Mesendoderm (in vitro differentiated cells): ENCODE results near the gene PEPD.

Experiments
- DNase-seq: peaks from one replicate; pipeline ENCODE4 v3.0.0; 2013
- H2AK5ac ChIP-seq: 2 replicates; pipeline ENCODE4 v1.6.1; 2013; ENCODE audit warnings: low read length, inconsistent platforms
- H2BK120ac ChIP-seq: 2 replicates; pipeline ENCODE4 v1.6.1; 2013; ENCODE audit warnings: low read depth, mild to moderate bottlenecking, low read length, moderate library complexity, mixed read lengths
- H2BK15ac ChIP-seq: replicated peaks from 2 replicates; pipeline ENCODE4 v1.6.1; 2013; ENCODE audit warnings: low read depth, mild to moderate bottlenecking, moderate library complexity
- H2BK5ac ChIP-seq: 2 replicates; pipeline ENCODE4 v1.6.1; 2013; ENCODE audit warnings: low read length, inconsistent platforms
- H3K18ac ChIP-seq: 2 replicates; pipeline ENCODE4 v1.6.1; 2013; ENCODE audit warnings: mild to moderate bottlenecking, low read length, mixed read lengths
- H3K23ac ChIP-seq: one replicate; pipeline ENCODE4 v1.6.1; 2013; ENCODE audit warnings: low read length
- H3K27ac ChIP-seq: 2 replicates; pipeline ENCODE4 v1.5.1; 2013; ENCODE audit warnings: low read depth, mild to moderate bottlenecking, inconsistent platforms, low read length, moderate library complexity
- H3K27me3 ChIP-seq: 2 replicates; pipeline ENCODE4 v1.6.1; 2013; ENCODE audit warnings: low read length, control low read depth, mild to moderate bottlenecking, inconsistent platforms; ENCODE audit not compliant: insufficient read depth, poor library complexity
- H3K36me3 ChIP-seq: 2 replicates; pipeline ENCODE4 v1.6.1; 2013; ENCODE audit warnings: low read length, inconsistent platforms; ENCODE audit not compliant: control insufficient read depth, insufficient read depth
- H3K4ac ChIP-seq: one replicate; pipeline ENCODE4 v1.6.1; 2013; ENCODE audit warnings: low read depth, mild to moderate bottlenecking, low read length, moderate library complexity
- H3K4me1 ChIP-seq: 2 replicates; pipeline ENCODE4 v1.6.1; 2013; ENCODE audit warnings: low read depth, low read length, inconsistent platforms; ENCODE audit not compliant: control insufficient read depth
- H3K4me2 ChIP-seq: 2 replicates; pipeline ENCODE4 v1.6.1; 2013; ENCODE audit warnings: low read length
- H3K4me3 ChIP-seq: 2 replicates; pipeline ENCODE4 v1.5.1; 2013; ENCODE audit warnings: mild to moderate bottlenecking, low read length
- H3K56ac ChIP-seq: one replicate; pipeline ENCODE4 v1.6.1; 2013; ENCODE audit warnings: low read length
- H3K79me1 ChIP-seq: 2 replicates; pipeline ENCODE4 v1.6.1; 2013; ENCODE audit warnings: low read length, inconsistent platforms
- H3K79me2 ChIP-seq: 2 replicates; pipeline ENCODE4 v1.6.1; 2013; ENCODE audit warnings: mild to moderate bottlenecking, low read length; ENCODE audit not compliant: control insufficient read depth, insufficient read depth
- H3K9ac ChIP-seq: 2 replicates; pipeline ENCODE4 v1.6.1; 2013; ENCODE audit warnings: low read length, inconsistent platforms
- H4K5ac ChIP-seq: one replicate; pipeline ENCODE4 v1.6.1; 2013; ENCODE audit warnings: low read length
- H4K8ac ChIP-seq: one replicate; pipeline ENCODE4 v1.6.1; 2013; ENCODE audit warnings: low read depth, mild to moderate bottlenecking, control low read depth, low read length, moderate library complexity
- WGBS: extraction: QIAGEN DNeasy Blood & Tissue Kit; methylation state at CpG from one replicate; pipeline ENCODE4 v1.1.7; 2013; ENCODE audit warnings: low lambda C conversion rate, missing lambda C conversion rate; ENCODE audit not compliant: insufficient coverage; ENCODE audit errors: extremely low coverage; 5-methylcytosine and 5-hydroxymethylcytosine counted together

Gene PEPD

GRCh38 chr19:33355535-33355934 is 166.1 kb downstream of the PEPD start:
- no peak overlapping the region for H4K8ac ChIP-seq
- no peak overlapping the region for H3K56ac ChIP-seq
- no peak overlapping the region for H3K18ac ChIP-seq
- H3K79me1 ChIP-seq, result no peaks in the 10 kb centered on the region
- H4K5ac ChIP-seq, result no peak overlapping the region
- no peak overlapping the region for H2BK5ac ChIP-seq
- no peak overlapping the region for H3K23ac ChIP-seq
- H3K9ac ChIP-seq, result no peak overlapping the region
- no peak overlapping the region for H2BK120ac ChIP-seq
- no peak overlapping the region for H3K27ac ChIP-seq
- H3K4me2 ChIP-seq, result no peak overlapping the region
- no peak for DNase-seq
- no peak overlapping the region for H2BK15ac ChIP-seq
- H3K36me3 ChIP-seq, result no peaks in the 10 kb centered on the region
- H3K4me3 ChIP-seq, result no peak overlapping the region
- no CpG with 5 or more reads among the region's 2 CpGs for WGBS
- no peak overlapping the region for H2AK5ac ChIP-seq
- no peak overlapping the region for H3K4ac ChIP-seq
- no peaks in the 10 kb centered on the region for H3K79me2 ChIP-seq
- no peaks in the 10 kb centered on the region for H3K27me3 ChIP-seq
- no peaks in the 10 kb centered on the region for H3K4me1 ChIP-seq

DNA sequence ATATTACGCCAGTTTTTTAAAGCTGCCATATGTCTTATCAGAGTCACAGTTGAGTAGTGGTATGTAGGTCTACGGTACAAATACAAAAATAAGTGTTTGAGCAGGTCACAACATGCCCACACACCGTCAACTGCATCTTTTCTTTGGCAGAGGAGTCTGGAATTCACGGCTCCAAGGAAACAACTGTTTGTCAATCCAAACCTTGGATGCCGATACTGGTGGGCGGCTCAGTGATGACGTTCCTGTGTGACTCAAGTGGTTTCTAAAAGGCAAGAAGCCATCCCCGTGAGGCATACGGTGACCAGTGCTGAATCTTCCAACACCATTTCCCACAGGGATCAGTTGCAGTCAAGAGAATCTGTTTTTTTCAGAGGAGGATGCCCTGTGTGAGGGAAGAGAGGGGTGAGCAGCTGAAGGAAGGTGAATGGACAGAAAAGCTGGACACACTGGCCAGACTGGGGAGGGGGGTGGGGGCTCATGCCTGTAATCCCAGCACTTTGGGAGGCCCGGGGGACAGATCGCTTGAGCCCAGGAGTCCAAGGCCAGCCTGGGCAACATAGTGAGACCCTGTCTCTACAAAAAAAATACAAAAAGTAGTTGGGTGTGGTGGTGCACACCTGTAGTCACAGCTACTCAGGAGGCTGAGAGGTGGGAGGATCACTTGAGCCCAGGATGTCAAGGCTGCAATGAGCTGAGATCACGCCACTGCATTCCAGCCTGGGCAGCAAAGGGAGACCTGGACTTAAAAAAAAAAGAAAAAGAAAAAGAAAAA is 170.9 kb downstream of the PEPD start:
- no peak overlapping the region for H4K8ac ChIP-seq
- H3K4me1 ChIP-seq, result no peaks in the 10 kb centered on the region
- no peak overlapping the region for H3K4me2 ChIP-seq
- no peak overlapping the region for H3K4me3 ChIP-seq
- H3K23ac ChIP-seq, result no peak overlapping the region
- no peak for DNase-seq
- no peak overlapping the region for H2AK5ac ChIP-seq
- H3K18ac ChIP-seq, result no peak overlapping the region
- no peak overlapping the region for H3K9ac ChIP-seq
- H3K56ac ChIP-seq, result no peak overlapping the region
- H2BK120ac ChIP-seq, result no peak overlapping the region
- H3K36me3 ChIP-seq, result no peaks in the 10 kb centered on the region
- WGBS, result no CpG with 5 or more reads among the region's 12 CpGs
- no peak overlapping the region for H3K4ac ChIP-seq
- no peak overlapping the region for H4K5ac ChIP-seq
- H3K27ac ChIP-seq, result no peak overlapping the region
- H2BK5ac ChIP-seq, result no peak overlapping the region
- H2BK15ac ChIP-seq, result no peak overlapping the region
- H3K79me1 ChIP-seq, result no peaks in the 10 kb centered on the region
- no peaks in the 10 kb centered on the region for H3K79me2 ChIP-seq
- H3K27me3 ChIP-seq, result no peaks in the 10 kb centered on the region

DNA sequence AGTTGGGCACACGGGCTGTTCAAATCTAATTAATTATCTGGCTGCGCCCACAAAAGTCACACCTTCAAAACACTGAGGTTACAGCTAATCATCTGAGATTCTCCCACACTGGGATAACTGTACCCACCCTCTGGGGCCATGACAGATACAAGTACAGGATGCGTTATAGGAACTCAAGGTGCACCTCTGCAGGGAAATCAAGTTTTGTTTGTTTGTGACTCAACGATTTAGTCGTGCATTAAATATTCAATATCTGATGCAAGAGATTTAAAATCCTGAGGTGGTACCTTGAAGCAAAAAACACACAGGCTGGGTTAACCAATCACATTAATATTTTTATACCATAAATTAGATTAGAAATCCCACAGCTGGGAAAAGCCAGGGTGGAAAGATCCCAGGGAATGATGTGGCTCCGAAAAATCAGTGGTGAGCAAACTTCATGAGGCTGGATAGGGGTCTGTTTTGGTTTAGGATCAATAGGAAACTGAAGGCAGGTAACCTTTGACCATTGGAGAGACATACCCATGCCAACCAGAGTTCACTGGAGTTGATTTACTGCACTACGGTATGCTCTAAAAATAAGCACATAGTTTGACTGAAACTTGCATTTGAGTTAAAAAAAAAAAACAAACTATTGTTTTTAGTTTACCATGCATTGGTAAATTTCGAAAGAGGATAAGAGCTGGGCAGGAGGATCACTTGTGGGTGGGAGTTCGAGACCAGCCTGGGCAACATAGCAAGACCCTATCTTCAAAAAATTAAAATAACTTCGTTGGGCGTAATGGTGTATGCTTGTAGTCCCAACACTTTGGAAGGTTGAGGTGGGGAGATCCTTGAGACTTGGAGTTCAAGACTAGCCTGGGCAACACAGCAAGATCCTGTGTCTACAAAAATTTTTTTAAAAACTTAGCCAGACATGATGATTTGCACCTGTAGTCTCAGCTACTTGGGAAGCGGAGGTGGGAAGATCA is 172.0 kb downstream of the PEPD start:
- H3K79me1 ChIP-seq, result no peaks in the 10 kb centered on the region
- no peaks in the 10 kb centered on the region for H3K36me3 ChIP-seq
- H3K79me2 ChIP-seq, result no peaks in the 10 kb centered on the region
- no peak overlapping the region for H3K18ac ChIP-seq
- no peak overlapping the region for H3K4me2 ChIP-seq
- H3K56ac ChIP-seq, result no peak overlapping the region
- no peak for DNase-seq
- no peak overlapping the region for H2AK5ac ChIP-seq
- H3K4ac ChIP-seq, result no peak overlapping the region
- H4K5ac ChIP-seq, result no peak overlapping the region
- H2BK120ac ChIP-seq, result no peak overlapping the region
- H2BK5ac ChIP-seq, result no peak overlapping the region
- no peak overlapping the region for H3K23ac ChIP-seq
- no peak overlapping the region for H2BK15ac ChIP-seq
- no peak overlapping the region for H3K27ac ChIP-seq
- no peak overlapping the region for H3K9ac ChIP-seq
- H3K4me1 ChIP-seq, result no peaks in the 10 kb centered on the region
- WGBS, result no CpG with 5 or more reads among the region's 12 CpGs
- H4K8ac ChIP-seq, result no peak overlapping the region
- H3K27me3 ChIP-seq, result no peaks in the 10 kb centered on the region
- H3K4me3 ChIP-seq, result no peak overlapping the region

- Histone ChIP-seq H3K4ac (no peak overlapping the region), H3K27ac (no peak overlapping the region), H3K4me3 (no peak overlapping the region), H3K79me2 (no peaks in the 10 kb centered on the region), H2BK120ac (no peak overlapping the region), H3K36me3 (no peaks in the 10 kb centered on the region), H3K4me2 (no peak overlapping the region), H3K27me3 (no peaks in the 10 kb centered on the region), H3K4me1 (no peaks in the 10 kb centered on the region), H3K79me1 (no peaks in the 10 kb centered on the region), H4K5ac (no peak overlapping the region), H3K56ac (no peak overlapping the region), H2BK15ac (no peak overlapping the region), H2BK5ac (no peak overlapping the region), H3K9ac (no peak overlapping the region), H3K23ac (no peak overlapping the region), H3K18ac (no peak overlapping the region), H2AK5ac (no peak overlapping the region), H4K8ac (no peak overlapping the region)
- no CpG with 5 or more reads among the region's 12 CpGs for WGBS
- DNase-seq, result no peak
Measured at GRCh38 chr19:33348301-33349010, 173.1 kb downstream of the PEPD start.

GRCh38 chr19:33347300-33347699 is 174.3 kb downstream of the PEPD start:
- H2BK5ac ChIP-seq, result no peak overlapping the region
- H3K56ac ChIP-seq, result no peak overlapping the region
- no peaks in the 10 kb centered on the region for H3K79me1 ChIP-seq
- H3K79me2 ChIP-seq, result no peaks in the 10 kb centered on the region
- H2BK120ac ChIP-seq, result no peak overlapping the region
- no peaks in the 10 kb centered on the region for H3K27me3 ChIP-seq
- no peak overlapping the region for H3K9ac ChIP-seq
- no peak overlapping the region for H3K27ac ChIP-seq
- H4K8ac ChIP-seq, result no peak overlapping the region
- H2BK15ac ChIP-seq, result no peak overlapping the region
- H3K36me3 ChIP-seq, result no peaks in the 10 kb centered on the region
- no peak overlapping the region for H3K23ac ChIP-seq
- no peak overlapping the region for H3K4ac ChIP-seq
- WGBS, result no CpG with 5 or more reads among the region's 10 CpGs
- no peak overlapping the region for H2AK5ac ChIP-seq
- H4K5ac ChIP-seq, result no peak overlapping the region
- no peak overlapping the region for H3K18ac ChIP-seq
- no peak overlapping the region for H3K4me3 ChIP-seq
- DNase-seq, result no peak
- no peaks in the 10 kb centered on the region for H3K4me1 ChIP-seq
- no peak overlapping the region for H3K4me2 ChIP-seq
